Erythroblast (primary cell): ENCODE data around the gene DLST.

ENCODE experiments used
- GATA1 ChIP-seq: IDR thresholded peaks from 2 replicates; pipeline ENCODE4 v1.6.1; 2011; ENCODE audit warnings: low read depth, mild to moderate bottlenecking, control low read depth, low read length, moderate library complexity
- POLR2A ChIP-seq: IDR thresholded peaks from 2 replicates; pipeline ENCODE4 v1.6.1; 2011; ENCODE audit warnings: mild to moderate bottlenecking, low read length

DNA sequence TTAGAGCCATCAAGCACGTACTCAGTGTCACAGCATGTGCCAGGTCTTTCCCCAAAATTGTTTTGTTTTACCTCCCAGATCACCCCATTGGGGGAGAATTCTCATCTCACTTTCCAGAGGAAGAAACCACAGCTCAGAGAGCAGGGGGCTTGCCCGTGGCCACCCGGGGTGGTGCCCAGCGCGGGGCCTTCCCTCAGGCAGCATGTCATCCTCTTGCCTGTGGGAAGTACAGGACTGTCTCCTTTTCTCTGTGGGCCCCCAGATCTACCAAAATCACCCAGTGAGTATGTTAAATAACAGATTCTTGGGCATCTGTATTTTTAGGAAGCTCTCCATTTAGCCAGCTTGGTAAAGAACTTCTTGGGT, 35.4 kb downstream of the DLST start:
- no peak for TF ChIP-seq POLR2A
- TF ChIP-seq GATA1, result no peak
